Keratinocyte (primary cell): Measurements from ENCODE around the gene DLG2. TPM values are rescaled to one million over a fixed set of nuclear protein-coding genes. Genes with fewer than 3 reads are reported as not detected.

Source experiments
- DNase-seq: peaks from one replicate; pipeline ENCODE4 v3.0.0-alpha.2; 2011; ENCODE audit warnings: low read depth, missing footprints, low spot score
- FAIRE-seq: peaks from 2 replicates; lab custom pipeline; 2011; peaks lifted over from hg19 to GRCh38; lab: Jason Lieb, UNC
- H2AFZ ChIP-seq: 2 replicates; pipeline ENCODE4 v1.6.0; 2012; ENCODE audit warnings: low read length, control low read depth, inconsistent platforms; ENCODE audit not compliant: control insufficient read depth
- H3K27ac ChIP-seq: 2 replicates; pipeline ENCODE4 v1.5.1; 2011; ENCODE audit warnings: low read length; ENCODE audit not compliant: control insufficient read depth, insufficient read depth
- H3K27me3 ChIP-seq: 3 replicates; pipeline ENCODE4 v1.6.0; 2011; ENCODE audit warnings: low read length; ENCODE audit not compliant: control insufficient read depth, insufficient read depth; ENCODE audit errors: extremely low read depth
- H3K36me3 ChIP-seq, 2 experiments: 2 replicates in 1 of 2; 3 replicates in 1 of 2; pipeline ENCODE4 v1.5.1; 2011; ENCODE audit warnings: low read length in 2 of 2, mild to moderate bottlenecking in 1 of 2; ENCODE audit not compliant: control insufficient read depth in 2 of 2, insufficient read depth in 2 of 2; ENCODE audit errors: extremely low read depth in 1 of 2
- H3K4me1 ChIP-seq: 3 replicates; pipeline ENCODE4 v1.5.1; 2011; ENCODE audit warnings: low read length; ENCODE audit not compliant: control insufficient read depth, insufficient read depth; ENCODE audit errors: extremely low read depth
- H3K4me2 ChIP-seq: 3 replicates; pipeline ENCODE4 v1.6.0; 2011; ENCODE audit warnings: low read depth, low read length; ENCODE audit not compliant: control insufficient read depth, insufficient read depth; ENCODE audit errors: extremely low read depth
- H3K4me3 ChIP-seq, 3 experiments: fragments of 200-600 bp in 1 of 3; sonication (generic) in 1 of 3; 2 replicates in 2 of 3; 3 replicates in 1 of 3; pipeline ENCODE4 v1.5.1; 2011 to 2016; ENCODE audit warnings: low read length in 3 of 3, mild to moderate bottlenecking in 3 of 3, control low read depth in 2 of 3, inconsistent platforms in 1 of 3, low read depth in 1 of 3, mixed read lengths in 1 of 3, mixed run types in 1 of 3, moderate library complexity in 1 of 3; ENCODE audit not compliant: control insufficient read depth in 2 of 3, insufficient read depth in 2 of 3; ENCODE audit errors: extremely low read depth in 1 of 3
- H3K79me2 ChIP-seq: 2 replicates; pipeline ENCODE4 v1.6.0; 2012; ENCODE audit warnings: low read length; ENCODE audit not compliant: control insufficient read depth, insufficient read depth
- H3K9ac ChIP-seq: 3 replicates; pipeline ENCODE4 v1.6.0; 2011; ENCODE audit warnings: low read length; ENCODE audit not compliant: control insufficient read depth, insufficient read depth; ENCODE audit errors: extremely low read depth
- H3K9me1 ChIP-seq: 3 replicates; pipeline ENCODE4 v1.6.0; 2011; ENCODE audit warnings: low read length; ENCODE audit not compliant: control insufficient read depth, insufficient read depth; ENCODE audit errors: extremely low read depth
- H3K9me3 ChIP-seq: 2 replicates; pipeline ENCODE4 v1.5.1; 2012; ENCODE audit warnings: low read depth, low read length; ENCODE audit not compliant: control insufficient read depth
- H4K20me1 ChIP-seq: 3 replicates; pipeline ENCODE4 v1.6.0; 2011; ENCODE audit warnings: low read length; ENCODE audit not compliant: control insufficient read depth, insufficient read depth; ENCODE audit errors: extremely low read depth
- EZH2 ChIP-seq: IDR thresholded peaks from one replicate; pipeline ENCODE4 v1.6.1; 2012; ENCODE audit warnings: inconsistent platforms, mild to moderate bottlenecking, low read length, moderate library complexity
- dilution Hi-C: fragments of 300-500 bp; cut with MboI; formaldehyde crosslinking; loops from one replicate; pipeline ENCODE4 v1.7.0; 2020; ENCODE audit warnings: low sequenced_read_pairs; ENCODE audit not compliant: extremely low pct_ligation_motif_present
- polyA plus RNA-seq, 5 experiments: library from polyadenylated mRNA; depleted of rRNA in 3 of 5; stranded (reverse) in 3 of 5; stranded (forward) in 1 of 5; unstranded in 1 of 5; fragments of >200 nt; gene quantifications; 1 replicate in 1 of 5; 2 replicates in 3 of 5; 3 replicates in 1 of 5; pipeline versions ENCODE4 v1.2.1 to v1.2.3, GENCODE V29; 2011 to 2012; ENCODE audit warnings: missing spikeins in 2 of 5, low read depth in 1 of 5, low replicate concordance in 1 of 5
- TF ChIP-seq, protein P1 (sequence below), 3 experiments: IDR thresholded peaks in 1 of 3; conservative IDR thresholded peaks in 1 of 3; optimal IDR thresholded peaks in 1 of 3; 2 replicates in 2 of 3; 3 replicates in 1 of 3; pipeline versions ENCODE3 to v1.5.1; 2011; ENCODE audit warnings: low read length in 3 of 3, mild to moderate bottlenecking in 3 of 3, moderate library complexity in 2 of 3, control low read depth in 1 of 3, inconsistent platforms in 1 of 3; ENCODE audit not compliant: insufficient read depth in 2 of 3; ENCODE audit errors: extremely low read depth in 1 of 3

Gene DLG2
- polyA plus RNA-seq, 1 donor (not counting 4 experiments of a cell fraction or from before 2014, with no cell fraction given), result 0.55 TPM

DNA sequence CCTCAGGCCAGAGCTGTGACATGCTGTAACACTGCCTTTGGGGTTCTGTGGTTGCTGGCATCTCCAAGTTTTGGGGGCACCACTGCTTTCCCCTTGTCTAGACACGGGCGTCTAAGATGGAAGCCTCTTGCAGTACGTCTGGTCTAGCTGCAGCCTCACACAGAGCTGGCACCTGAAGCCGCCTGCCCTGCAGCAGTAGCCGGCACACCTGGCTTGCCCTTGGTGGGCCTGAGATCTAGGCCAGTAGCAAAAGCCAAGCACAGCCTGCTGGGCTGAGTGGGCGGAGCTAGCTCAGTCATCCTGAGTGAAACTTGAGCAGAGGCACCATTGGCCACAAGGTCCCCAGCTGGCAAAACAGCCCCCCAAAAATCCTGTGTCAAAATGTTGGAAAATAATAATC is 154.2 kb downstream of the DLG2 start:
- Histone ChIP-seq H3K4me2 (no peak overlapping the region), H3K36me3 (no peaks in the 10 kb centered on the region), H3K27me3 (no peaks in the 10 kb centered on the region), H2AFZ (no peak overlapping the region), H3K9me3 (no peaks in the 10 kb centered on the region), H3K9ac (no peak overlapping the region), H4K20me1 (no peaks in the 10 kb centered on the region), H3K9me1 (no peaks in the 10 kb centered on the region), H3K27ac (no peak overlapping the region), H3K79me2 (no peaks in the 10 kb centered on the region), H3K4me1 (no peaks in the 10 kb centered on the region), H3K4me3 (no peak overlapping the region)
- dilution Hi-C loops, result no loop called here
- TF ChIP-seq, protein P1, sequence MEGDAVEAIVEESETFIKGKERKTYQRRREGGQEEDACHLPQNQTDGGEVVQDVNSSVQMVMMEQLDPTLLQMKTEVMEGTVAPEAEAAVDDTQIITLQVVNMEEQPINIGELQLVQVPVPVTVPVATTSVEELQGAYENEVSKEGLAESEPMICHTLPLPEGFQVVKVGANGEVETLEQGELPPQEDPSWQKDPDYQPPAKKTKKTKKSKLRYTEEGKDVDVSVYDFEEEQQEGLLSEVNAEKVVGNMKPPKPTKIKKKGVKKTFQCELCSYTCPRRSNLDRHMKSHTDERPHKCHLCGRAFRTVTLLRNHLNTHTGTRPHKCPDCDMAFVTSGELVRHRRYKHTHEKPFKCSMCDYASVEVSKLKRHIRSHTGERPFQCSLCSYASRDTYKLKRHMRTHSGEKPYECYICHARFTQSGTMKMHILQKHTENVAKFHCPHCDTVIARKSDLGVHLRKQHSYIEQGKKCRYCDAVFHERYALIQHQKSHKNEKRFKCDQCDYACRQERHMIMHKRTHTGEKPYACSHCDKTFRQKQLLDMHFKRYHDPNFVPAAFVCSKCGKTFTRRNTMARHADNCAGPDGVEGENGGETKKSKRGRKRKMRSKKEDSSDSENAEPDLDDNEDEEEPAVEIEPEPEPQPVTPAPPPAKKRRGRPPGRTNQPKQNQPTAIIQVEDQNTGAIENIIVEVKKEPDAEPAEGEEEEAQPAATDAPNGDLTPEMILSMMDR (optimal IDR thresholded peaks at IDR 0.05 in 1 of 3, IDR thresholded peaks at IDR 0.05 in 1 of 3, conservative IDR thresholded peaks at IDR 0.05 in 1 of 3; ENCODE audit: extremely low read depth in 1 of 3, insufficient read depth in 2 of 3, low read length in 3 of 3), result no peak
- TF ChIP-seq EZH2, result no peak
- no peak for DNase-seq
- no peak for FAIRE-seq

DNA sequence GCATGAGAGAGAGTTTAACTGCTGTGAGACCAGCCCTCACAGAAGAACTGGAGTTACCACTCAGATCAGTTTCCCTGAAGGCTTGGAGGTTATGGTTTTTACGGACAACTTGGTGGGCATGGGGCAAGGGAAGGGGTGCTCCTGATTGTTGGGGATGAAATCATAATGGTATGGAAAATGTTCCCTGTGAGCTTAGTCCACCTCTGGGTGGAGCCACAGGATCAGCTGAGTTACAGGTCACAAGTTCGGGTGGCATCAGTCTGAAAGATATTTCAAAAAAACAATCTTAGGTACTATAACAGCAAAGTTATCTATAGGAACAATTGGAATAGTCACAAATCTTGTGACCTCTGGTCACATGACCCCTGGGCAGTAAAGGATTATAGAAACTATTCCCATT is 162.9 kb downstream of the DLG2 start:
- Histone ChIP-seq H3K4me1 (no peaks in the 10 kb centered on the region), H3K4me2 (no peak overlapping the region), H3K9me3 (no peaks in the 10 kb centered on the region), H4K20me1 (no peaks in the 10 kb centered on the region), H3K9me1 (no peaks in the 10 kb centered on the region), H3K27ac (no peak overlapping the region), H3K36me3 (no peaks in the 10 kb centered on the region), H3K27me3 (no peaks in the 10 kb centered on the region), H3K79me2 (no peaks in the 10 kb centered on the region), H2AFZ (no peak overlapping the region), H3K9ac (no peak overlapping the region), H3K4me3 (no peak overlapping the region)
- TF ChIP-seq EZH2, result no peak
- TF ChIP-seq, protein P1 (optimal IDR thresholded peaks at IDR 0.05 in 1 of 3, IDR thresholded peaks at IDR 0.05 in 1 of 3, conservative IDR thresholded peaks at IDR 0.05 in 1 of 3; ENCODE audit: extremely low read depth in 1 of 3, insufficient read depth in 2 of 3, low read length in 3 of 3), result no peak
- no peak for DNase-seq
- dilution Hi-C loops, result no loop called here
- FAIRE-seq, result no peak
